ENCODE results near the gene CDC6. TPM values are rescaled to one million over a fixed set of nuclear protein-coding genes. Genes with fewer than 3 reads are reported as not detected.

CDC6 gene
- total and polyA plus RNA-seq, 2 donors (not counting 1 experiment from before 2014, with no cell fraction given), result 0.69 to 2.2 TPM

GRCh38 chr17:40291281-40291664 lies 3.6 kb downstream of the CDC6 start:
- Histone ChIP-seq H3K27me3 (replicated peaks in 1 of 4; ENCODE audit: control extremely low read depth in 1 of 4, control insufficient read depth in 3 of 4, insufficient read depth in 4 of 4, low read length in 3 of 4) (no peaks in the 10 kb centered on the region), H3K4me3 (ENCODE audit: control extremely low read depth in 1 of 5, extremely low read depth in 1 of 5, insufficient read depth in 1 of 5, low read depth in 2 of 5, low read length in 4 of 5) (no peak overlapping the region), H4K20me1 (ENCODE audit: control insufficient read depth, insufficient read depth, low read length, poor library complexity, severe bottlenecking) (no peaks in the 10 kb centered on the region), H3K9me3 (ENCODE audit: control extremely low read depth in 1 of 3, control insufficient read depth in 2 of 3, insufficient read depth in 1 of 3, low read length in 2 of 3) (no peaks in the 10 kb centered on the region), H3K4me2 (replicated peaks; ENCODE audit: low read depth, low read length, poor library complexity, severe bottlenecking) (no peak overlapping the region), H2AFZ (ENCODE audit: insufficient read depth, low read depth, low read length, poor library complexity, severe bottlenecking) (no peak overlapping the region), H3K4me1 (ENCODE audit: control insufficient read depth in 2 of 2, insufficient read depth in 2 of 2, low read length in 2 of 2) (peaks cover 9 to 11% of the 10 kb centered on the region in 2 donors), H3K79me2 (ENCODE audit: control insufficient read depth, insufficient read depth, low read length) (no peaks in the 10 kb centered on the region), H3K27ac (ENCODE audit: low read length in 2 of 2) (no peak overlapping the region), H3K9ac (ENCODE audit: low read length) (no peak overlapping the region), H3K36me3 (replicated peaks in 1 of 2; ENCODE audit: control extremely low read depth in 1 of 2, control insufficient read depth in 1 of 2, extremely low read depth in 1 of 2, insufficient read depth in 2 of 2, low read length in 1 of 2) (no peaks in the 10 kb centered on the region)
- Mint-ChIP-seq H3K27ac (no peak overlapping the region), H3K4me3 (no peak overlapping the region), H3K27me3 (no peaks in the 10 kb centered on the region), H3K4me1 (peaks cover 13% of the 10 kb centered on the region), H3K9me3 (ENCODE audit: insufficient read depth) (no peaks in the 10 kb centered on the region)
- POLR2A ChIA-PET, result no interaction called here
- WGBS (ENCODE audit: insufficient coverage), result 98% methylated on average over 2 of the region's 2 CpGs
- ATAC-seq (ENCODE audit: low read depth), result no peak
- no peak for DNase-seq
- intact Hi-C loops (cut with micrococcal nuclease), result no loop called here
- TF ChIP-seq, protein P1, sequence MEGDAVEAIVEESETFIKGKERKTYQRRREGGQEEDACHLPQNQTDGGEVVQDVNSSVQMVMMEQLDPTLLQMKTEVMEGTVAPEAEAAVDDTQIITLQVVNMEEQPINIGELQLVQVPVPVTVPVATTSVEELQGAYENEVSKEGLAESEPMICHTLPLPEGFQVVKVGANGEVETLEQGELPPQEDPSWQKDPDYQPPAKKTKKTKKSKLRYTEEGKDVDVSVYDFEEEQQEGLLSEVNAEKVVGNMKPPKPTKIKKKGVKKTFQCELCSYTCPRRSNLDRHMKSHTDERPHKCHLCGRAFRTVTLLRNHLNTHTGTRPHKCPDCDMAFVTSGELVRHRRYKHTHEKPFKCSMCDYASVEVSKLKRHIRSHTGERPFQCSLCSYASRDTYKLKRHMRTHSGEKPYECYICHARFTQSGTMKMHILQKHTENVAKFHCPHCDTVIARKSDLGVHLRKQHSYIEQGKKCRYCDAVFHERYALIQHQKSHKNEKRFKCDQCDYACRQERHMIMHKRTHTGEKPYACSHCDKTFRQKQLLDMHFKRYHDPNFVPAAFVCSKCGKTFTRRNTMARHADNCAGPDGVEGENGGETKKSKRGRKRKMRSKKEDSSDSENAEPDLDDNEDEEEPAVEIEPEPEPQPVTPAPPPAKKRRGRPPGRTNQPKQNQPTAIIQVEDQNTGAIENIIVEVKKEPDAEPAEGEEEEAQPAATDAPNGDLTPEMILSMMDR (IDR thresholded peaks at IDR 0.05), result no peak
- no peak for TF ChIP-seq EZH2 (IDR thresholded peaks at IDR 0.05; ENCODE audit: borderline replicate concordance, insufficient read depth, low read depth, low read length, poor library complexity, severe bottlenecking)
- CTCF ChIA-PET, result interaction anchor here (0.8 to 30.5 kb wide), 13 partner anchors 8 to 277 kb away, joined by 3 to 871 read pairs (median 4); partner anchors contain the start of genes CSF3, GJD3 and WIPF2

DNA sequence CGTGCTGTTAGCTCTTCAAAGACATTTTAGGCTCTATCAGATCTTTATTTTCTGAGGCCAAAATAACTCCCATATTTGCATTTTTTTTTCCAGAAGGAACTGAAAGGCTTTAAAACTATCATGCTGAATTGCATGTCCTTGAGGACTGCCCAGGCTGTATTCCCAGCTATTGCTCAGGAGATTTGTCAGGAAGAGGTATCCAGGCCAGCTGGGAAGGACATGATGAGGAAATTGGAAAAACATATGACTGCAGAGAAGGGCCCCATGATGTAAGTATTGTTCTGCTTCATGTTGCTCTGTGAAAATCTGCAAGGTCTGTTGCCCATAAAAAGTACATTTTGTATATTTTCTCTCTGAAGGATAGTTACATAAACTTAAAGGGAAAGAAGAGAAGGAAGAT lies 5.7 kb downstream of the CDC6 start:
- H3K4me3 Mint-ChIP-seq, result no peak overlapping the region

More for the DNA sequence above, 5.7 kb downstream of the CDC6 start:
- TF ChIP-seq, protein P1 (IDR thresholded peaks at IDR 0.05), result no peak
- TF ChIP-seq EZH2 (IDR thresholded peaks at IDR 0.05; ENCODE audit: borderline replicate concordance, insufficient read depth, low read depth, low read length, poor library complexity, severe bottlenecking), result no peak
- no peak overlapping the region for H3K27ac Mint-ChIP-seq
- intact Hi-C loops (cut with micrococcal nuclease), result no loop called here
- no peaks in the 10 kb centered on the region for H3K79me2 ChIP-seq (ENCODE audit: control insufficient read depth, insufficient read depth, low read length)
- no peak overlapping the region for H2AFZ ChIP-seq (ENCODE audit: insufficient read depth, low read depth, low read length, poor library complexity, severe bottlenecking)
- H4K20me1 ChIP-seq (ENCODE audit: control insufficient read depth, insufficient read depth, low read length, poor library complexity, severe bottlenecking), result no peaks in the 10 kb centered on the region
- no peak overlapping the region for H3K4me3 ChIP-seq (ENCODE audit: control extremely low read depth in 1 of 5, extremely low read depth in 1 of 5, insufficient read depth in 1 of 5, low read depth in 2 of 5, low read length in 4 of 5)
- no peaks in the 10 kb centered on the region for H3K9me3 ChIP-seq (ENCODE audit: control extremely low read depth in 1 of 3, control insufficient read depth in 2 of 3, insufficient read depth in 1 of 3, low read length in 2 of 3)
- no peaks in the 10 kb centered on the region for H3K36me3 ChIP-seq (replicated peaks in 1 of 2; ENCODE audit: control extremely low read depth in 1 of 2, control insufficient read depth in 1 of 2, extremely low read depth in 1 of 2, insufficient read depth in 2 of 2, low read length in 1 of 2)
- peaks cover 0 to under 1% of the 10 kb centered on the region in 2 donors for H3K4me1 ChIP-seq (ENCODE audit: control insufficient read depth in 2 of 2, insufficient read depth in 2 of 2, low read length in 2 of 2)
- 80% methylated on average over 1 of the region's 1 CpG for WGBS (ENCODE audit: insufficient coverage)
- H3K4me2 ChIP-seq (replicated peaks; ENCODE audit: low read depth, low read length, poor library complexity, severe bottlenecking), result no peak overlapping the region
- no peaks in the 10 kb centered on the region for H3K9me3 Mint-ChIP-seq (ENCODE audit: insufficient read depth)
- no peak overlapping the region for H3K9ac ChIP-seq (ENCODE audit: low read length)
- no peak overlapping the region for H3K27ac ChIP-seq (ENCODE audit: low read length in 2 of 2)
- H3K27me3 Mint-ChIP-seq, result no peaks in the 10 kb centered on the region
- DNase-seq, result no peak
- ATAC-seq (ENCODE audit: low read depth), result no peak
- peaks cover 3% of the 10 kb centered on the region for H3K4me1 Mint-ChIP-seq
- CTCF ChIA-PET, result interaction anchor here (0.6 to 30.5 kb wide), 12 partner anchors 14 to 643 kb away, joined by 3 to 871 read pairs (median 3); partner anchors contain the start of gene GJD3
- H3K27me3 ChIP-seq (replicated peaks in 1 of 4; ENCODE audit: control extremely low read depth in 1 of 4, control insufficient read depth in 3 of 4, insufficient read depth in 4 of 4, low read length in 3 of 4), result no peaks in the 10 kb centered on the region
- POLR2A ChIA-PET, result no interaction called here

Data from B cell (primary cell).